Uterus (tissue), 4 donors: ENCODE measurements around the gene ZCCHC14. TPM values are rescaled to one million over a fixed set of nuclear protein-coding genes. Genes with fewer than 3 reads are reported as not detected.
"Not testable (repeated sequence)": the region's sequence is repeated elsewhere in the genome, so short reads cannot be mapped to it uniquely, and the experiment has no call there.

Experiments used
- DNase-seq, 2 donors: peaks; one replicate each; pipeline ENCODE4 v3.0.0-alpha.2; 2019 to 2020
- H3K27ac ChIP-seq, 2 donors: fragments of 200-600 bp; sonication (generic); 1 replicate in 1 of 2; 2 replicates in 1 of 2; pipeline ENCODE4 v1.5.1; 2016 to 2018
- H3K27me3 ChIP-seq, 2 donors: fragments of 200-600 bp; sonication (generic); one replicate each; pipeline ENCODE4 v1.5.1; 2018 to 2019; ENCODE audit warnings: control low read depth in 1 of 2
- H3K36me3 ChIP-seq, 2 donors: fragments of 200-600 bp; sonication (generic); one replicate each; pipeline ENCODE4 v1.5.1; 2019; ENCODE audit warnings: control low read depth in 1 of 2
- H3K4me1 ChIP-seq, 2 donors: fragments of 200-600 bp; sonication (generic); one replicate each; pipeline ENCODE4 v1.5.1; 2018 to 2019; ENCODE audit warnings: control low read depth in 1 of 2
- H3K4me3 ChIP-seq, 2 donors: fragments of 200-600 bp; sonication (generic); 1 replicate in 1 of 2; 2 replicates in 1 of 2; pipeline ENCODE4 v1.5.1; 2018 to 2019; ENCODE audit warnings: mild to moderate bottlenecking in 1 of 2
- H3K9me3 ChIP-seq, 2 donors: fragments of 200-600 bp; sonication (generic); one replicate each; pipeline ENCODE4 v1.5.1; 2019; ENCODE audit warnings: control low read depth in 1 of 2
- CTCF ChIP-seq, 4 experiments: fragments of 200-600 bp in 2 of 4; fragments of 450-650 bp in 2 of 4; sonication (generic) in 2 of 4; IDR thresholded peaks; one replicate each; pipeline ENCODE4 v1.5.1; 2016 to 2019; ENCODE audit warnings: antibody characterized with exemption in 4 of 4, mild to moderate bottlenecking in 2 of 4, moderate library complexity in 1 of 4
- POLR2A ChIP-seq, 2 donors: fragments of 450-650 bp; IDR thresholded peaks; one replicate each; pipeline ENCODE4 v1.6.1; 2016; ENCODE audit warnings: antibody characterized with exemption in 2 of 2, mild to moderate bottlenecking in 1 of 2, moderate library complexity in 1 of 2
- intact Hi-C: fragments of 100-400 bp; cut with DNase I; formaldehyde crosslinking; loops from one replicate; pipeline ENCODE4 v1.15.1; 2023; ENCODE audit warnings: low total_unique reads
- total RNA-seq, 4 donors: library from RNA; depleted of rRNA in 3 of 4; stranded (reverse); fragments of >200 nt in 3 of 4; gene quantifications; one replicate each; pipeline versions ENCODE4 v1.1.0 to v1.2.4, GENCODE V29; 2014 to 2023
- donor health status: DM: yes; HTN: yes; CAD: no.

ZCCHC14 gene
- total RNA-seq, 4 donors from 2014 or later, result 9.2 to 33.0 (median 20.6) TPM

- intact Hi-C loops, result no loop called here
- Histone ChIP-seq H3K36me3 (no peaks in the 10 kb centered on the region), H3K9me3 (no peaks in the 10 kb centered on the region), H3K27me3 (no peaks in the 10 kb centered on the region), H3K4me3 (no peak overlapping the region), H3K4me1 (peaks cover 0 to under 1% of the 10 kb centered on the region in 2 donors), H3K27ac (no peak overlapping the region)
- DNase-seq, result no peak
- TF ChIP-seq POLR2A (IDR thresholded peaks at IDR 0.05), result no peak
- TF ChIP-seq CTCF (IDR thresholded peaks at IDR 0.05), result no peak
These were observed 5.7 kb upstream of the ZCCHC14 start for GRCh38 chr16:87498324-87499188.

DNA sequence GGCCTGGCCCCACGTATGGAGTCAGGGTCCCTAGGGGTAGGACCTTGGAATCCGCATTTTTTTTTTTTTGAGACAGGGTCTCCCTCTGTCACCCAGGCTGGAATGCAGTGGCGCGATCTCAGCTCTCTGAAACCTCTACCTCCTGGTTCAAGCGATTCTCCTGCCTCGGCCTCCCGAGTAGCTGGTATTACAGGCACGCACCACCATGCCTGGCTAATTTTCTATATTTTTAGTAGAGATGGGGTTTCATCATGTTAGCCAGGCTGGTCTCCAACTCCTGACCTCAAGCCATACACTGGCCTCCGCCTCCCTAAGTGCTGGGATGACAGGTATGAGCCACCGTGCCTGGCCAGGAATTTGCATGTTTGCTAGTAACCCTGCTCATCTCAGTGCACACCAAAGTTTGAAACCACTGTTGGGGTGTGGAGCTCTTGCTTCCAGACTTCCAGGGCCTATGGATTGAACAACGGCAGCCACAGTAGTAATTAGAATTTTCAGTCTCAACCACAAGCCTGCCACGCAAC is 5.0 kb upstream of the ZCCHC14 start:
- H3K9me3 ChIP-seq, H3K27ac ChIP-seq, DNase-seq, H3K4me1 ChIP-seq, H3K27me3 ChIP-seq, intact Hi-C loops, H3K36me3 ChIP-seq, H3K4me3 ChIP-seq: not testable (repeated sequence)

GRCh38 chr16:87497023-87497766 is 4.4 kb upstream of the ZCCHC14 start:
- intact Hi-C loops, H3K9me3 ChIP-seq, H3K4me3 ChIP-seq, H3K36me3 ChIP-seq, DNase-seq, H3K4me1 ChIP-seq, H3K27me3 ChIP-seq, H3K27ac ChIP-seq: not testable (repeated sequence)

DNA sequence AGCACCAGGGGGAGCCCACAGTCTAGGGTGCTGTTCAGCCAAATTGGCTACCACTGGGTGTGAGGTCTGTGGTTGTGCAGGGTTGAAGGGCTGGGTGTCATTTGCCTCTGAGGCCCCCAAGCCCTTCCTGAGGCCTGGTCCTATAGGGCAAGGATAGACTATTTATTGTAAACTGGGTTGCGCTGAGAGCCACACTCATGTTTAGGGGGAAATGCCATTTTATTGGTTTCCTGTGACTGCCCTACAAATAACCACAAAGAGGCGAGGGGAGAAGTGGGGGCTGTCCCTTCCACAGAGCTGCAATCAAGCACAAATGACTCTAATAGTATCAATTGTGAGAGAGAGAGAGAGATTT is 3.6 kb upstream of the ZCCHC14 start:
- Histone ChIP-seq H3K27me3 (no peaks in the 10 kb centered on the region), H3K36me3 (no peaks in the 10 kb centered on the region), H3K27ac (no peak overlapping the region), H3K4me3 (no peak overlapping the region), H3K4me1 (peaks cover 0 to 6% of the 10 kb centered on the region in 2 donors), H3K9me3 (no peaks in the 10 kb centered on the region)
- TF ChIP-seq POLR2A (IDR thresholded peaks at IDR 0.05) (no peak), CTCF (IDR thresholded peaks at IDR 0.05) (no peak)
- DNase-seq, result no peak
- intact Hi-C loops, result no loop called here

DNA sequence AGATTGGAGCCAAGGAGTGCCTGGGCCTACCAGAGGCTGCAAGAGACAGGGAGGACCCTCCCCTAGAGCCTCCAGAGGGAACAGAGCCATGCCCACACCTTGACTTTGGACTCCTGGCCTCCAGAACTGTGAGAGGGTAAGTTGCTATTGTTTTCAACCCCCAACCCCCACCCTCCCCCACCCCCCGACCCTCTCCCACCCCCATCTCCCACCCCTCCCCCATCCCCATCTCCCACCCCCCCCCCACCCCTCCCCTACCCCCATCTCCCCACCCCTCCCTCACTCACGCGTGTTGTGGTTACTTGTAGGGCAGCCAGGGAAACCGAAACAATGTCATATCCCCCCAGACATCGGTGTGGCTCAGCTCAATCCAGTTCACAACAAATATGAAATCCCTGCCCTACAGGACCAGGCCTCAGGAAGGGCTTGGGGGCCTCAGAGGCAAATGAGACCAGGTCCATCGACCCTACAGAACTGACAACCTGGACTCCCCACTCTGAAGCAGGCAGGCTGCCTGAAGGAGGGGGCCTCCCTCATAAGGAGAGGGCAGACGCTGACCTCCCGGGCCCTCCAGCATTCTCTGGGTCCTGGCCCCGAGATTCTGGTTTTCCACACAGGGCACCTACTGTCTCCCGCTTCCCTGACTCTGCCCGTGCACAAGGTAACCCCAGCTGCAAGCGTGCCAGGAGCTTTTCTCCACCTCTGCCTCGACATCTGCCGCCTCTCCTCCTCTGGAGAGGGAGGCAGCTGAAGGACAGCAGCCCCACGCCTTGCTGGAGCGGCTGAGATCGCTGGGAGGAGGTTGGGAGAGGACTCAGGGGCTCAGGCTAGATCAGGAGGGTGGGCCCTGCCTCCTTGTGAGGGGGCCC is 3.0 kb upstream of the ZCCHC14 start:
- Histone ChIP-seq H3K4me1 (peaks cover 0 to 8% of the 10 kb centered on the region in 2 donors), H3K36me3 (no peaks in the 10 kb centered on the region), H3K9me3 (no peaks in the 10 kb centered on the region), H3K27ac (no peak overlapping the region), H3K4me3 (no peak overlapping the region), H3K27me3 (no peaks in the 10 kb centered on the region)
- no peak for TF ChIP-seq CTCF (IDR thresholded peaks at IDR 0.05)
- no peak for TF ChIP-seq POLR2A (IDR thresholded peaks at IDR 0.05)
- no peak for DNase-seq
- intact Hi-C loops, result no loop called here
